Measurements from ENCODE around the gene GLI2. TPM values are rescaled to one million over a fixed set of nuclear protein-coding genes. Genes with fewer than 3 reads are reported as not detected.

GLI2 gene
- total RNA-seq, 6 experiments from 2014 or later = 0.09 to 0.73 (median 0.48) TPM

DNA sequence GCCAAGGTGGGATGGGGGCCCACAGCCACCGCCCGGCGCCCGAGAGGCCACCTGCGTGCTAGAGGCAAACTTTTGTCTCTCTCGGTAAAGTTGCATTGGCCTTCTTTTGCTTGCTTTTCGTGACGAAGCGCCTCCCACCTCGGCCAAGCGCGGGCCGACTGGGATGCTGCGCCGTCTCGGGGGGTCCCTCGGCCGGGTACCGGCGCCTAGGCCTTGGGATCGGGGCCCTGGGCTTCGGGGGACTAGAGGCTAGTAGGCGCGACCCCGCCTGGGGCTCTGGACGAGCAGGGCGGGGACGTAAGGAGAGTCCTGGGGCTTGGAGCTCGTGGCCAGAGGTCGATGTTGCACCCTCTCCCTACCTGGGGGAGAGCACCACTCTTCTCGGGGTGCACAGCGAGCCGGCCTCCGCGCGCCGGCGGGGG is 545 bp downstream of the GLI2 start:
- peaks cover 0 to 33% of the 10 kb centered on the region in 2 donors for H3K27me3 ChIP-seq
- H3K9me3 ChIP-seq = no peaks in the 10 kb centered on the region
- H3K4me1 ChIP-seq = peaks cover 0 to 11% (median 3%) of the 10 kb centered on the region in 4 donors
- peak overlapping the region; percentile 11 to 42 (median 29) for H3K4me3 ChIP-seq
- intact Hi-C loops (cut with DNase I) = no loop called here
- WGBS (ENCODE audit: insufficient coverage, low coverage, low lambda C conversion rate, missing lambda C conversion rate) = under 1% methylated on average over 13 of the region's 38 CpGs
- no peaks in the 10 kb centered on the region for H3K36me3 ChIP-seq
- TF ChIP-seq, protein P1, sequence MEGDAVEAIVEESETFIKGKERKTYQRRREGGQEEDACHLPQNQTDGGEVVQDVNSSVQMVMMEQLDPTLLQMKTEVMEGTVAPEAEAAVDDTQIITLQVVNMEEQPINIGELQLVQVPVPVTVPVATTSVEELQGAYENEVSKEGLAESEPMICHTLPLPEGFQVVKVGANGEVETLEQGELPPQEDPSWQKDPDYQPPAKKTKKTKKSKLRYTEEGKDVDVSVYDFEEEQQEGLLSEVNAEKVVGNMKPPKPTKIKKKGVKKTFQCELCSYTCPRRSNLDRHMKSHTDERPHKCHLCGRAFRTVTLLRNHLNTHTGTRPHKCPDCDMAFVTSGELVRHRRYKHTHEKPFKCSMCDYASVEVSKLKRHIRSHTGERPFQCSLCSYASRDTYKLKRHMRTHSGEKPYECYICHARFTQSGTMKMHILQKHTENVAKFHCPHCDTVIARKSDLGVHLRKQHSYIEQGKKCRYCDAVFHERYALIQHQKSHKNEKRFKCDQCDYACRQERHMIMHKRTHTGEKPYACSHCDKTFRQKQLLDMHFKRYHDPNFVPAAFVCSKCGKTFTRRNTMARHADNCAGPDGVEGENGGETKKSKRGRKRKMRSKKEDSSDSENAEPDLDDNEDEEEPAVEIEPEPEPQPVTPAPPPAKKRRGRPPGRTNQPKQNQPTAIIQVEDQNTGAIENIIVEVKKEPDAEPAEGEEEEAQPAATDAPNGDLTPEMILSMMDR (IDR thresholded peaks at IDR 0.05) = no peak
- TF ChIP-seq POLR2A (IDR thresholded peaks at IDR 0.05) = no peak
- ATAC-seq = peak in 2 of 4 donors; percentile 7 to 12
- peak overlapping the region in 2 of 3 donors; percentile 18 to 51 for H3K27ac ChIP-seq
- DNase-seq = no peak

DNA sequence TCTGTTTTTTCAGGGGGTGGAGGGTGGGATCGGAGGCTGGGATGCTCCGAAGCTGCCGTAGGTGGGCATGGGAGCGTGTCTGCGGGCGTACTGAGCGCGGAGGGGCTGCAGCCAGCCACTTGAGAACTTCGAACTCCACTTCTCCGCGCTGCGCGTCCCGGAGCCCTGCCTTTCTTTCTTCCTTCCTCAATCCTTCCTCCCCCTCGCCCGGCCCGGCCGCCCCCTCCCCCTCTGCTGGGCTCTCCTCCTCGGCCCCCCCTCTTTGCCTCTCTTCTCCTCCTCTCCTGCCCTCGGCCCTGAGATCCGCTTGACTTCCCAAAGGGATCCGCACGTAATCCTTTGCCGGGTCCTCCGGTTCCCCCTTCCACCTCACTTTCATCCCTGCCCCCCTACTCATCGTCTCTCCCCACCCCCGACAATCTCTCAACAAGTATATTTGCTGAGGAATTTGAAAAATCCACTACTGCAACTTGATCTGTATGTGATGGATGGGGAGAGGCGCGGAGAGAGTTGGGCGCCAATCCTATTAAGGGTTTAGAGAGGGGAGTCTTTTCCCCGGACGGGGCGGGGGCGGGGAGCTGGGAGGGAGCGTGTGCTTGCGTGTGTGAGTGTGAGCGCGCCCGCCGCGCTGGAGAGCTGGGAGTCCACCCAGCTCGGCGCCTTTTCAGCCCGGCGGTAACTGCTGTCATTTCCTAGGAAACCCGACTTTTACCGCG is 1.1 kb downstream of the GLI2 start:
- TF ChIP-seq, protein P1 (IDR thresholded peaks at IDR 0.05) = no peak
- TF ChIP-seq POLR2A (IDR thresholded peaks at IDR 0.05) = peak; percentile 40
- Histone ChIP-seq H3K9me3 (no peaks in the 10 kb centered on the region), H3K4me3 (peak overlapping the region; percentile 12 to 42 (median 29)), H3K27ac (peak overlapping the region in 1 of 3 donors; percentile 51), H3K36me3 (no peaks in the 10 kb centered on the region), H3K4me1 (peaks cover 0 to 17% (median 3%) of the 10 kb centered on the region in 4 donors), H3K27me3 (peaks cover 3 to 35% of the 10 kb centered on the region in 2 donors)
- 1% methylated on average over 29 of the region's 48 CpGs for WGBS (ENCODE audit: insufficient coverage, low coverage, low lambda C conversion rate, missing lambda C conversion rate)
- peak in 3 of 4 donors; percentile 14 to 34 (median 30) for ATAC-seq
- intact Hi-C loops (cut with DNase I) = no loop called here
- no peak for DNase-seq

DNA sequence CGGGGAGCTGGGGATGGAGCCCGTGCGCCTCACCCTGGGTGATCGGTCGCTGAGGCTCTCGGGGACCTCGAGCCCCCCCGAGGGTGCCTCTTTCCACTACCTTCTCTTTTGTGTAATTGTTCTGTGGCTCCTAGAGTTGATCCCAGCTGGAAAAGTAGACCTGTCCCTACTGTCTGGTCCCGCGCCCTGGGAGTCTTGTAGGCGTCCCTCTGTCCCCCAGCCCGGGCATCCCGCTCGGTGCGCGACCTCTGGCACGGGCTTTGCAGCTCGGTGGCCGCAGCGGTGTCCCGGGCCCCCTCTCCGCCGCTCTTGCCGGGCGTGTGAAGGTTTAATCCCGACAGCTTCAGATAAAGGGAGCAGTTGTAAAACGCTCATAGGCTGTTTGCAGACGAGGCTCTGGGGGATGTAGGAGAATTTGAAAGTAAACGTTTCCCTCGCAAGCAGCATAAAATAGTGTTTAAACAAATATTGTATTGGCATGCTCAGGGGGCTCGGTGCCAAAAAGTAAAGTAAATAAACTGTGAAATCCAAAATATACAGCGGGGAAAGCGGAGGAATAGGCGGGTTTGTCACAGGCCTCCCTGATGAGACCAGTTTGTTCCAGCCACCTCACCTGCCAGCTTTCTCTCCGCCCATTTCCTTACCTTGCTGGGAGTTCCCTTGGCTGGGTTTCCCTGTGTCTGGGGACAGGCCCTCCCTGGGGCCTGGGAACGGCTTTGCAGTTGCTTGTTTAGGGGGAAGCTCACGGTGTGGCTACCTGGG is 1.9 kb downstream of the GLI2 start:
- no peaks in the 10 kb centered on the region for H3K9me3 ChIP-seq
- intact Hi-C loops (cut with DNase I) = no loop called here

DNA sequence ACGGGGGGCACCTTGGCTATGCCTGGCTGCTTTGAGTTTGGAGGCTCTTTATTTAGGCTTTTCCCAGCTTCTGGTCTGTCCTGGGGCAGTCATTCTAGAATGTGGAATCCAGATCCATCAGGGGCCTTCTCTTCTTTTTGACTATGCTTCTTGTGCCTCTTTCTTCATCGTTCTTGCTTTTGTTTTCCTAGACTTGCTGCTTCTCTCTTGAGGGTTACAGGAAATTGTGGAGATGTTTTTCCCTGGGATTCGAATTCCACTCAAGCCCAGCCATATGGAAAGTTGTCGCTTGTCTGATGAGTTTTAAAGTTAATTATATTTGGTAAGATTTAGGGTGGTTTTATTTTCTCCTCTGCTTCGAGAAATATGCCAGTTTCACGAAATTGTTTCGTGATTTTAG is 2.4 kb downstream of the GLI2 start:
- H3K27ac ChIP-seq = peak overlapping the region in 1 of 3 donors; percentile 8
- DNase-seq = no peak
- H3K27me3 ChIP-seq = peaks cover 7 to 41% of the 10 kb centered on the region in 2 donors
- TF ChIP-seq, protein P1 (IDR thresholded peaks at IDR 0.05) = no peak
- no peak for TF ChIP-seq POLR2A (IDR thresholded peaks at IDR 0.05)
- intact Hi-C loops (cut with DNase I) = no loop called here
- no peak overlapping the region for H3K4me3 ChIP-seq
- H3K36me3 ChIP-seq = no peaks in the 10 kb centered on the region
- H3K4me1 ChIP-seq = peaks cover 0 to 20% (median 3%) of the 10 kb centered on the region in 4 donors
- no peaks in the 10 kb centered on the region for H3K9me3 ChIP-seq
- ATAC-seq = no peak
- WGBS (ENCODE audit: insufficient coverage, low coverage, low lambda C conversion rate, missing lambda C conversion rate) = 31% methylated on average over 6 of the region's 7 CpGs

More for the DNA sequence above, 1.9 kb downstream of the GLI2 start:
- peak in 2 of 4 donors; percentile 32 to 40 for ATAC-seq
- Histone ChIP-seq H3K4me3 (peak overlapping the region in 2 of 3 donors; percentile 10 to 12), H3K4me1 (peaks cover 0 to 20% (median 3%) of the 10 kb centered on the region in 4 donors), H3K27me3 (peaks cover 7 to 41% of the 10 kb centered on the region in 2 donors), H3K36me3 (no peaks in the 10 kb centered on the region), H3K27ac (peak overlapping the region in 1 of 3 donors; percentile 8)
- TF ChIP-seq, protein P1 (IDR thresholded peaks at IDR 0.05) = no peak
- no peak for TF ChIP-seq POLR2A (IDR thresholded peaks at IDR 0.05)
- 8% methylated on average over 20 of the region's 37 CpGs for WGBS (ENCODE audit: insufficient coverage, low coverage, low lambda C conversion rate, missing lambda C conversion rate)
- DNase-seq = no peak

Measured in right lobe of liver (tissue), 6 donors.